ENCODE measurements around the gene RBP3. TPM values are rescaled to one million over a fixed set of nuclear protein-coding genes. Genes with fewer than 3 reads are reported as not detected.

Gene RBP3
- total and polyA plus RNA-seq, 2 donors (not counting 3 experiments of a cell fraction or from before 2014, with no cell fraction given) = not detected

- BruUV-seq (replicated peaks) = no TSS peak
- no peak for TF ChIP-seq GATA2 (IDR thresholded peaks at IDR 0.05; ENCODE audit: insufficient read depth, insufficient read length, low read depth, low read length)
- no peak for TF ChIP-seq MYC (IDR thresholded peaks at IDR 0.05; ENCODE audit: low read depth, low read length)
- no peak for TF ChIP-seq JUN (IDR thresholded peaks at IDR 0.05; ENCODE audit: borderline replicate concordance, insufficient read depth, insufficient read length, low read depth)
- no peak for TF ChIP-seq POLR2AphosphoS5 (IDR thresholded peaks at IDR 0.05; ENCODE audit: insufficient read depth, low read depth, low read length)
- no peak for TF ChIP-seq MAX (IDR thresholded peaks at IDR 0.05; ENCODE audit: insufficient read depth, insufficient read length)
- no peak for TF ChIP-seq POLR2A (IDR thresholded peaks at IDR 0.05; ENCODE audit: low read depth, low read length)
- TF ChIP-seq CTCF (IDR thresholded peaks at IDR 0.05; ENCODE audit: extremely low read depth in 1 of 2, insufficient read depth in 1 of 2, low read depth in 1 of 2, low read length in 2 of 2) = no peak
- TF ChIP-seq EZH2 (IDR thresholded peaks at IDR 0.05; ENCODE audit: borderline replicate concordance, low read depth, low read length, severe bottlenecking) = no peak
- no peak for TF ChIP-seq FOS (IDR thresholded peaks at IDR 0.05; ENCODE audit: borderline replicate concordance, insufficient read depth, low read length)
- ChIA-PET POLR2A (no interaction called here), CTCF (interaction anchor here (1.6 to 1.9 kb wide), 2 partner anchors 9 to 11 kb away, joined by 4 to 9 read pairs; no protein-coding TSS in a partner anchor)
- Histone ChIP-seq H3K4me3 (replicated peaks in 1 of 3; ENCODE audit: insufficient read depth in 1 of 3, low read depth in 1 of 3, low read length in 3 of 3) (no peak overlapping the region), H3K79me2 (ENCODE audit: control insufficient read depth, insufficient read depth, low read length) (no peaks in the 10 kb centered on the region), H4K20me1 (replicated peaks; ENCODE audit: control insufficient read depth, extremely low read depth, insufficient read depth, low read length) (no peaks in the 10 kb centered on the region), H3K4me1 (ENCODE audit: control insufficient read depth, extremely low read depth, insufficient read depth, low read length) (no peaks in the 10 kb centered on the region), H2AFZ (ENCODE audit: low read depth, low read length) (no peak overlapping the region), H3K36me3 (ENCODE audit: control insufficient read depth in 2 of 2, extremely low read depth in 1 of 2, insufficient read depth in 2 of 2, low read length in 2 of 2) (no peaks in the 10 kb centered on the region), H3K27ac (ENCODE audit: insufficient read depth, low read depth, low read length) (no peak overlapping the region), H3K9me3 (replicated peaks; ENCODE audit: control insufficient read depth, insufficient read depth, low read length) (no peaks in the 10 kb centered on the region), H3K9ac (replicated peaks; ENCODE audit: extremely low read depth, insufficient read depth, low read length) (no peak overlapping the region), H3K27me3 (ENCODE audit: control insufficient read depth in 2 of 2, insufficient read depth in 2 of 2, low read length in 2 of 2) (peaks cover 0 to 4% of the 10 kb centered on the region in 2 experiments), H3K4me2 (ENCODE audit: insufficient read depth, low read length) (no peak overlapping the region), H3K9me1 (replicated peaks; ENCODE audit: control insufficient read depth, extremely low read depth, insufficient read depth, low read length) (no peaks in the 10 kb centered on the region)
- DNase-seq (ENCODE audit: low read depth, low spot score) = no peak
- no peak for FAIRE-seq
- intact Hi-C loops (cut with micrococcal nuclease) = no loop called here
- dilution Hi-C loops (cut with MboI; ENCODE audit: extremely low pct_ligation_motif_present, low sequenced_read_pairs) = no loop called here
Measured at GRCh38 chr10:47370878-47371277, 22.7 kb downstream of the RBP3 start.

Data from endothelial cell of umbilical vein (primary cell).